Caco-2 (cell line): Measurements from ENCODE around the gene CAPN8. TPM values are rescaled to one million over a fixed set of nuclear protein-coding genes. Genes with fewer than 3 reads are reported as not detected.

Experiments used
- BruUV-seq: library from RNA; stranded (reverse); fragments of 400-500 nt; replicated peaks from 2 replicates; lab custom pipeline; 2021; lab: Mats Ljungman, UMichigan
- CTCF ChIA-PET: fragments of 300-600 bp; sonication (Branson Sonifier 250); formaldehyde crosslinking; loops from one replicate; lab custom pipeline; 2022; ENCODE audit warnings: antibody characterized with exemption; lab: Charles Lee
- POLR2A ChIA-PET: fragments of 300-600 bp; sonication (Branson Sonifier 250); formaldehyde crosslinking; loops from one replicate; lab custom pipeline; 2022; ENCODE audit warnings: antibody characterized with exemption; lab: Charles Lee
- DNase-seq, 2 experiments: peaks; one replicate each; pipeline versions ENCODE4 v3.0.0 to v3.0.0-alpha.2; 2020 to 2022
- H3K27me3 ChIP-seq: replicated peaks from 2 replicates; pipeline ENCODE4 v1.6.0; 2011; ENCODE audit warnings: low read length; ENCODE audit not compliant: control insufficient read depth, insufficient read depth
- H3K36me3 ChIP-seq: 2 replicates; pipeline ENCODE4 v1.5.1; 2011; ENCODE audit warnings: low read length; ENCODE audit not compliant: control insufficient read depth, insufficient read depth
- H3K4me1 ChIP-seq: fragments of 250-450 bp; sonication (Bioruptor Pico); 2 replicates; pipeline ENCODE4 v1.5.1; 2020; ENCODE audit warnings: mild to moderate bottlenecking
- H3K4me3 ChIP-seq: 2 replicates; pipeline ENCODE4 v1.5.1; 2011; ENCODE audit warnings: low read depth, mild to moderate bottlenecking, control low read depth, low read length
- H3K9me3 ChIP-seq: fragments of 250-450 bp; sonication (Bioruptor Pico); 2 replicates; pipeline ENCODE4 v1.5.1; 2020; ENCODE audit warnings: mild to moderate bottlenecking, moderate library complexity
- H3K27ac Mint-ChIP-seq: one replicate; pipeline ENCODE4 v1.8.0; 2022; ENCODE audit warnings: mixed read lengths; ENCODE audit not compliant: unreplicated experiment
- H3K27me3 Mint-ChIP-seq: one replicate; pipeline ENCODE4 v1.8.0; 2022; ENCODE audit warnings: mixed read lengths; ENCODE audit not compliant: insufficient read depth, unreplicated experiment
- H3K36me3 Mint-ChIP-seq: one replicate; pipeline ENCODE4 v1.8.0; 2022; ENCODE audit warnings: mild to moderate bottlenecking, mixed read lengths; ENCODE audit not compliant: insufficient read depth, unreplicated experiment
- H3K4me1 Mint-ChIP-seq: one replicate; pipeline ENCODE4 v1.8.0; 2022; ENCODE audit warnings: low read depth, mixed read lengths; ENCODE audit not compliant: unreplicated experiment
- H3K4me3 Mint-ChIP-seq: one replicate; pipeline ENCODE4 v1.8.0; 2022; ENCODE audit warnings: mild to moderate bottlenecking, moderate library complexity, mixed read lengths; ENCODE audit not compliant: unreplicated experiment
- H3K9me3 Mint-ChIP-seq: one replicate; pipeline ENCODE4 v1.8.0; 2022; ENCODE audit warnings: mixed read lengths; ENCODE audit not compliant: unreplicated experiment
- intact Hi-C: fragments of 100-400 bp; cut with micrococcal nuclease; formaldehyde crosslinking; loops from one replicate; pipeline ENCODE4 v1.10.0; 2022; ENCODE audit not compliant: unreplicated experiment
- total RNA-seq: library from RNA; stranded (reverse); gene quantifications from 2 replicates; pipeline ENCODE4 v1.2.3, GENCODE V29; 2022
- TF ChIP-seq, protein P1 (sequence below), 2 experiments: fragments of 200-600 bp in 1 of 2; IDR thresholded peaks; 1 replicate in 1 of 2; 2 replicates in 1 of 2; pipeline versions ENCODE4 v1.5.1 to v1.8.0; 2011 to 2022; ENCODE audit warnings: antibody characterized with exemption in 1 of 2, control low read depth in 1 of 2, inconsistent platforms in 1 of 2, low read depth in 1 of 2, low read length in 1 of 2, mild to moderate bottlenecking in 1 of 2, moderate library complexity in 1 of 2; ENCODE audit not compliant: insufficient read depth in 1 of 2, severe bottlenecking in 1 of 2, unreplicated experiment in 1 of 2

CAPN8 gene
- total RNA-seq, 1 experiment from 2014 or later: 4.1 TPM

DNA sequence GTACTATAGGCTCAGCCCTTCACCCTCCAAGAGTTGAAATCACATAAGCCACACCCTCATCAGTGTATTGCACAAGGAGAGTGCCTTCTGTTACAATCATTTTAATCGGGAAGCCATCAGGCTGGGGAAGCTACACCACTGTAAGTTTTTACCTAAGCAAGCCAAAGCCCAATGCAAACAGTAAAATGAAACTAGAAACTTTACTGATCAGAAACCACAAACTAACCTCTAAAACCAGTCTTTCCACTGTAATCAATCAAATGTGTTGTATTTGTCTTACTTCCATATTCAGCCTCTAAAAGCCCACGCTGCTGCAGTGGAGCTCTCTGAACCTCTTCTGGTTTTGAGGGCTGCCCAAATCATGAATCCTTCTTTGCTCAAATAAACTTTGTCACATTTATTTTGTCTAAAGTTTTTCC lies 26.2 kb downstream of the CAPN8 start:
- Histone ChIP-seq H3K4me3 (no peak overlapping the region), H3K4me1 (no peaks in the 10 kb centered on the region), H3K36me3 (no peaks in the 10 kb centered on the region), H3K9me3 (no peaks in the 10 kb centered on the region), H3K27me3 (no peaks in the 10 kb centered on the region)
- ChIA-PET CTCF (interaction anchor here (0.8 to 1.4 kb wide), 2 partner anchors 11 to 83 kb away, joined by 3 read pairs; no protein-coding TSS in a partner anchor), POLR2A (no interaction called here)
- H3K27me3 Mint-ChIP-seq: no peaks in the 10 kb centered on the region
- H3K36me3 Mint-ChIP-seq: no peaks in the 10 kb centered on the region
- peaks cover 11% of the 10 kb centered on the region for H3K9me3 Mint-ChIP-seq
- H3K4me1 Mint-ChIP-seq: peaks cover 7% of the 10 kb centered on the region
- DNase-seq: no peak
- TF ChIP-seq, protein P1, sequence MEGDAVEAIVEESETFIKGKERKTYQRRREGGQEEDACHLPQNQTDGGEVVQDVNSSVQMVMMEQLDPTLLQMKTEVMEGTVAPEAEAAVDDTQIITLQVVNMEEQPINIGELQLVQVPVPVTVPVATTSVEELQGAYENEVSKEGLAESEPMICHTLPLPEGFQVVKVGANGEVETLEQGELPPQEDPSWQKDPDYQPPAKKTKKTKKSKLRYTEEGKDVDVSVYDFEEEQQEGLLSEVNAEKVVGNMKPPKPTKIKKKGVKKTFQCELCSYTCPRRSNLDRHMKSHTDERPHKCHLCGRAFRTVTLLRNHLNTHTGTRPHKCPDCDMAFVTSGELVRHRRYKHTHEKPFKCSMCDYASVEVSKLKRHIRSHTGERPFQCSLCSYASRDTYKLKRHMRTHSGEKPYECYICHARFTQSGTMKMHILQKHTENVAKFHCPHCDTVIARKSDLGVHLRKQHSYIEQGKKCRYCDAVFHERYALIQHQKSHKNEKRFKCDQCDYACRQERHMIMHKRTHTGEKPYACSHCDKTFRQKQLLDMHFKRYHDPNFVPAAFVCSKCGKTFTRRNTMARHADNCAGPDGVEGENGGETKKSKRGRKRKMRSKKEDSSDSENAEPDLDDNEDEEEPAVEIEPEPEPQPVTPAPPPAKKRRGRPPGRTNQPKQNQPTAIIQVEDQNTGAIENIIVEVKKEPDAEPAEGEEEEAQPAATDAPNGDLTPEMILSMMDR (IDR thresholded peaks at IDR 0.05; ENCODE audit: insufficient read depth in 1 of 2, low read depth in 1 of 2, low read length in 1 of 2, severe bottlenecking in 1 of 2, unreplicated experiment in 1 of 2): no peak
- intact Hi-C loops: no loop called here
- no peak overlapping the region for H3K4me3 Mint-ChIP-seq
- H3K27ac Mint-ChIP-seq: no peak overlapping the region
- no TSS peak for BruUV-seq

DNA sequence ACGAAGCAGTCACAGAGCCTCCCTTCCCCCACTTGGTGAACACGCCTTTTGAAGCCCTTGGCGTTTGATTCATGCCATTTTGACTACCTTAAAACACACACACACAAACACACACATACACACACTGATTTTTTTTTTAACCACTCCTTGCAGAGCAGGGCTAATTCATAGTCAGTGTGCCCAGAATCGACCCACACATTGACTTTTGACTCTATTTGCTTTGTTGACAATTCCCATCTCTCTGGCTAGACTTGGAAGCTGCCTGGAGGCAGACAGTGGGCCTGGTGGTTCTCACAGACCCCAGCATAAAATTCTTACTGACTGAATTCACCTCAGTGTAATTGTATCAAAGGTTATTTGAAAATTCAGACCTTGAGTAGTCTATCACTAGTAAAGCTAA lies 30.3 kb downstream of the CAPN8 start:
- no TSS peak for BruUV-seq
- H3K4me1 Mint-ChIP-seq: no peaks in the 10 kb centered on the region
- intact Hi-C loops: no loop called here
- no peak overlapping the region for H3K4me3 Mint-ChIP-seq
- CTCF ChIA-PET: no interaction called here
- no peaks in the 10 kb centered on the region for H3K27me3 ChIP-seq
- TF ChIP-seq, protein P1 (IDR thresholded peaks at IDR 0.05; ENCODE audit: insufficient read depth in 1 of 2, low read depth in 1 of 2, low read length in 1 of 2, severe bottlenecking in 1 of 2, unreplicated experiment in 1 of 2): no peak
- H3K36me3 Mint-ChIP-seq: no peaks in the 10 kb centered on the region
- peaks cover 8% of the 10 kb centered on the region for H3K9me3 Mint-ChIP-seq
- no peaks in the 10 kb centered on the region for H3K4me1 ChIP-seq
- H3K4me3 ChIP-seq: no peak overlapping the region
- no peak for DNase-seq
- H3K9me3 ChIP-seq: no peaks in the 10 kb centered on the region
- H3K36me3 ChIP-seq: no peaks in the 10 kb centered on the region
- POLR2A ChIA-PET: no interaction called here
- H3K27ac Mint-ChIP-seq: no peak overlapping the region
- no peaks in the 10 kb centered on the region for H3K27me3 Mint-ChIP-seq

DNA sequence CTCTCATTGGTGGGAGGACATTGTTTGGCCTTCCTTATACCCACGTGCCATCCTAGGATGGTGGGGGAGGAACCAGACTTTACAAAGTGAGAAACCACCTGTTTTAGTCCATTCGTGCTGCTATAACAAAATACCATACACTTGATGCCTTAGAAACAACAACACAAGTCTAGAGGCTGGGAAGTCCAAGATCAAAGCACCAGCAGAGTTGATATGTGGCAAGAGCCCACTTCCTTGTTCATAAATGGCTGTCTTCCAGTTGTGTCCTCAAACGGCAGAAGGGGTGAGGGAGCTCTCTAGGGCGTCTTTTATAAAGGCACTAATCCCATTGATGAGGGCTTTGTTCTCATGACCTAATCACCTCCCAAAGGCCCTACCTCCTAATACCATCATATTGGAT lies 31.1 kb downstream of the CAPN8 start:
- DNase-seq: no peak
- Histone ChIP-seq H3K4me3 (no peak overlapping the region), H3K9me3 (no peaks in the 10 kb centered on the region), H3K36me3 (no peaks in the 10 kb centered on the region), H3K27me3 (no peaks in the 10 kb centered on the region), H3K4me1 (no peaks in the 10 kb centered on the region)
- intact Hi-C loops: no loop called here
- Mint-ChIP-seq H3K9me3 (no peaks in the 10 kb centered on the region), H3K36me3 (no peaks in the 10 kb centered on the region), H3K27ac (no peak overlapping the region), H3K27me3 (no peaks in the 10 kb centered on the region), H3K4me1 (no peaks in the 10 kb centered on the region), H3K4me3 (no peak overlapping the region)
- TF ChIP-seq, protein P1 (IDR thresholded peaks at IDR 0.05; ENCODE audit: insufficient read depth in 1 of 2, low read depth in 1 of 2, low read length in 1 of 2, severe bottlenecking in 1 of 2, unreplicated experiment in 1 of 2): no peak
- CTCF ChIA-PET: interaction anchor here (0.7 kb wide), 1 partner anchor 388 kb away, joined by 3 read pairs; no protein-coding TSS in a partner anchor
- POLR2A ChIA-PET: no interaction called here
- BruUV-seq: no TSS peak
